Adrenal gland (tissue), 5 donors: Measurements from ENCODE around the gene GGT5.

Experiments used
- CTCF ChIP-seq, 6 experiments: fragments of 450-650 bp in 4 of 6; fragments of 200-600 bp in 2 of 6; sonication (generic) in 1 of 6; IDR thresholded peaks; 1 replicate in 5 of 6; 2 replicates in 1 of 6; pipeline versions ENCODE4 v1.5.1 to v1.8.0; 2016 to 2021; ENCODE audit warnings: antibody characterized with exemption in 6 of 6, mild to moderate bottlenecking in 2 of 6, moderate library complexity in 1 of 6
- POLR2A ChIP-seq, 2 donors: fragments of 450-650 bp; IDR thresholded peaks; one replicate each; pipeline ENCODE4 v1.6.1; 2017; ENCODE audit warnings: antibody characterized with exemption in 2 of 2, mild to moderate bottlenecking in 2 of 2, moderate library complexity in 1 of 2
- donor health status: DM: no; HTN: no; CAD: no.

DNA sequence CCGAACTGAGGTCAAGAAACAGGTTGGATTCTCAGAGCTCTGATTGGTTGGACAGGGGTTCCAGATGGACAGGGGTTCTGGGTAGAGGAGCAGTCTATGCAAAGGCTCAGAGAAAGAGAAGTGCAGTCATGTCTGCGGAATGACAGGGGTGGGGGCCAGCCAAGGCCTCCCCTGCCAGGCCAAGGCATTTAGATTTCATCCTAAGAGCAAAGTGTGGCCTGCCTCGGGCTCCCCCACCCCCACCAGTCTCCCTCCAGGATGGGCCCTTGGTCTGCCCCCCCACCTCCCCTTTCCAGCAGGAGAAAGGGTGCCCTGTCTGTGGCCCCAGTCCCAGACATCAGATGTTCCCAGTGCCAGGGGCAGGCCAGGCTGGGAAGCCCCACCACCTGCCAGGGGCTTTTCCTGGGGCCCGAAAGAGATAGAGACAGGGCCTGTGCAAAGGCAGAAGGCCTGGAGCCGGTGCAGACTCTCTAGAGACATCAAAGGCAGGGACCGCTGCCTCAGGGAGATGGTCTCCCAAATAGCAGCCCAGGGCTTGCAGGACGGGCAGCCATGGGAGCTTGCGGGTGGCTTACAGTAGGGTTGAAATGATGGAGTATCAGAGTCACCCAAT is 54.2 kb downstream of the GGT5 start:
- TF ChIP-seq CTCF (IDR thresholded peaks at IDR 0.05), result no peak
- TF ChIP-seq POLR2A (IDR thresholded peaks at IDR 0.05), result no peak
